Metanephros (tissue), 1 donor: ENCODE data around the gene ANXA2R. TPM values are rescaled to one million over a fixed set of nuclear protein-coding genes. Genes with fewer than 3 reads are reported as not detected.

Experiments used
- total RNA-seq: library from RNA; depleted of rRNA; stranded (reverse); fragments of >200 nt; gene quantifications from one replicate; pipeline ENCODE4 v1.2.3, GENCODE V29; 2014

The ANXA2R gene, protein sequence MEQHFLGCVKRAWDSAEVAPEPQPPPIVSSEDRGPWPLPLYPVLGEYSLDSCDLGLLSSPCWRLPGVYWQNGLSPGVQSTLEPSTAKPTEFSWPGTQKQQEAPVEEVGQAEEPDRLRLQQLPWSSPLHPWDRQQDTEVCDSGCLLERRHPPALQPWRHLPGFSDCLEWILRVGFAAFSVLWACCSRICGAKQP
- total RNA-seq: 4.3 TPM

GRCh38 chr5:43040287-43041098 lies at the start of gene ANXA2R:
ANXA2R (minus strand) TSS chr5:43040319; CDS start chr5:43040046, 273 bp downstream.

Other genes starting within 250 kb of the ANXA2R start
- 366 TPM for gene SELENOP, start 228.4 kb downstream of the ANXA2R start, total RNA-seq
- gene ZNF131, start 80.6 kb upstream of the ANXA2R start, total RNA-seq: 40.4 TPM
- 0.70 TPM for gene NIM1K, start 151.9 kb upstream of the ANXA2R start, total RNA-seq